Pancreas (tissue), 10 donors: Measurements from ENCODE around the gene NOD2. TPM values are rescaled to one million over a fixed set of nuclear protein-coding genes. Genes with fewer than 3 reads are reported as not detected.
A peak's percentile ranks its signal among the peaks of the same experiment; 100 is the strongest.

ENCODE experiments used
- ATAC-seq, 4 donors: fragments of 200-7000 bp; cut with Tn5 transposase; one replicate each; pipeline versions ENCODE4 v1.8.0 to v1.9.1; 2020; ENCODE audit warnings: mild to moderate bottlenecking in 4 of 4, moderate library complexity in 4 of 4
- DNase-seq, 6 donors: peaks; one replicate each; pipeline ENCODE4 v3.0.0-alpha.2; 2020
- FAIRE-seq: peaks from 2 replicates; lab custom pipeline; 2012; peaks lifted over from hg19 to GRCh38; lab: Jason Lieb, UNC
- H3K27ac ChIP-seq, 4 donors: fragments of 200-600 bp; sonication (generic); 1 replicate in 3 of 4; 2 replicates in 1 of 4; pipeline versions ENCODE4 v1.5.0 to v1.8.0; 2020
- H3K27me3 ChIP-seq, 4 donors: fragments of 200-600 bp; one replicate each; pipeline ENCODE4 v1.8.0; 2021
- H3K36me3 ChIP-seq, 3 donors: fragments of 200-600 bp; sonication (generic) in 1 of 3; one replicate each; pipeline versions ENCODE4 v1.5.0 to v1.8.0; 2020 to 2021
- H3K4me1 ChIP-seq, 3 donors: fragments of 200-600 bp; one replicate each; pipeline ENCODE4 v1.8.0; 2021
- H3K4me3 ChIP-seq, 4 donors: fragments of 200-600 bp; sonication (generic) in 2 of 4; one replicate each; pipeline versions ENCODE4 v1.5.0 to v1.8.0; 2020 to 2021
- H3K9me3 ChIP-seq, 4 donors: fragments of 200-600 bp; one replicate each; pipeline ENCODE4 v1.8.0; 2021
- WGBS, 2 donors: extraction: QIAGEN DNeasy Blood & Tissue Kit; methylation state at CpG; one replicate each; pipeline ENCODE4 v1.1.7; 2013; 5-methylcytosine and 5-hydroxymethylcytosine counted together
- intact Hi-C, 3 donors: fragments of 100-400 bp; cut with DNase I; formaldehyde crosslinking; loops; one replicate each; pipeline versions ENCODE4 v1.11.1 to v1.14.2; 2022
- polyA plus RNA-seq, 2 donors: library from polyadenylated mRNA; stranded (reverse); fragments of 200-250 nt; gene quantifications; one replicate each; pipeline ENCODE4 v1.2.3, GENCODE V29; 2013
- total RNA-seq, 6 donors: library from RNA; stranded (reverse); fragmentation: NEBNext Ultra II Directional in 4 of 6; extraction: Animal tissue kit (Norgen Biotek cat#: 25700) in 4 of 6; gene quantifications; one replicate each; pipeline versions ENCODE4 v1.2.1 to v1.2.4, GENCODE V29; 2021 to 2023
- TF ChIP-seq, protein P1 (sequence below), 4 donors: fragments of 200-600 bp; sonication (generic) in 3 of 4; IDR thresholded peaks; one replicate each; pipeline versions ENCODE4 v1.5.0 to v1.8.0; 2021; ENCODE audit warnings: antibody characterized with exemption in 4 of 4
- donor health status: healthy with polysubstance abuse.
- donor health status: DM: no; HTN: no; CAD: no; lungs with moderate emphysema.
- donor health status: DM: no; HTN: no; CAD: no.
- donor health status: control.
- donor health status: control.
- donor health status: Bipolar disorder and iron deficiency.
- donor health status: DM: yes; HTN: yes; CAD: no.
- donor health status: DM: no; HTN: no; CAD: no.
- donor health status: DM: no; HTN: no; CAD: no.
- donor health status: DM: yes; HTN: yes; CAD: no.

NOD2 gene
- total and polyA plus RNA-seq, 8 donors = 0.08 to 2.1 (median 0.27) TPM

DNA sequence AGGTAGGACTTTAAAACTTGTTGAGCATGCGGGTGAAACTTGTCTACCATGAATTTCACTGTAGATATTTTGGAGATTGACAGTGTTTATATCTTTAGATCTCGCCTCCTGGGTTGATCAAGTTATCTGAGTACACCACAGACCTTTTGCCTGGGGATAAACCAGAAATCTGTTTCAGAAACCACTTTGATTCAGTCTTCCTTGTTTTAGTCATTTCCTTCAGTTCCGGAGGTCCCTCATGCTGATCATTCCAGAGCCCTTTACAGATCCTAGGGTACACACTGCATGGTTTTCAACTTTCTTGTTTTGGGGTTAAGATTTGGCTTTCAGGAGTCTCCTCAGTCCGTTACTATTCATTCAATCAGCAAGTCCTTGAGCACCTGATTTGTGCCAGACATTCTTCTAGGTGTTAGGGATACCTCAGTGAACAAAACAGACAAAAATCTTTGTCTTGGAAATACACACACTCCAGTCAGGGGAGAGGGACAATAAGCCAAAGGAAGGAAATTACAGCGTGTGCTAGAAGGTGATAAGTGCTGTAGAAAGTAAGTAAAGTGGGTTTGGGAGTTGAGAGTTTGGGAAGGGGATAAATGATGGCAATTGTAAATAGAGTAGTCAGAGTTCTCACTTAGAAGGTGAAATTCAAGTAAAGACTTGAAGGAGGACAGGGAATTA is 12.2 kb downstream of the NOD2 start:
- intact Hi-C loops = no loop called here
- TF ChIP-seq, protein P1, sequence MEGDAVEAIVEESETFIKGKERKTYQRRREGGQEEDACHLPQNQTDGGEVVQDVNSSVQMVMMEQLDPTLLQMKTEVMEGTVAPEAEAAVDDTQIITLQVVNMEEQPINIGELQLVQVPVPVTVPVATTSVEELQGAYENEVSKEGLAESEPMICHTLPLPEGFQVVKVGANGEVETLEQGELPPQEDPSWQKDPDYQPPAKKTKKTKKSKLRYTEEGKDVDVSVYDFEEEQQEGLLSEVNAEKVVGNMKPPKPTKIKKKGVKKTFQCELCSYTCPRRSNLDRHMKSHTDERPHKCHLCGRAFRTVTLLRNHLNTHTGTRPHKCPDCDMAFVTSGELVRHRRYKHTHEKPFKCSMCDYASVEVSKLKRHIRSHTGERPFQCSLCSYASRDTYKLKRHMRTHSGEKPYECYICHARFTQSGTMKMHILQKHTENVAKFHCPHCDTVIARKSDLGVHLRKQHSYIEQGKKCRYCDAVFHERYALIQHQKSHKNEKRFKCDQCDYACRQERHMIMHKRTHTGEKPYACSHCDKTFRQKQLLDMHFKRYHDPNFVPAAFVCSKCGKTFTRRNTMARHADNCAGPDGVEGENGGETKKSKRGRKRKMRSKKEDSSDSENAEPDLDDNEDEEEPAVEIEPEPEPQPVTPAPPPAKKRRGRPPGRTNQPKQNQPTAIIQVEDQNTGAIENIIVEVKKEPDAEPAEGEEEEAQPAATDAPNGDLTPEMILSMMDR (IDR thresholded peaks at IDR 0.05) = no peak
- no peaks in the 10 kb centered on the region for H3K27me3 ChIP-seq
- no peaks in the 10 kb centered on the region for H3K4me1 ChIP-seq
- no peaks in the 10 kb centered on the region for H3K36me3 ChIP-seq
- no peak for ATAC-seq
- no peak overlapping the region for H3K4me3 ChIP-seq
- no peak overlapping the region for H3K27ac ChIP-seq
- H3K9me3 ChIP-seq = no peaks in the 10 kb centered on the region
- WGBS, 2 donors = 64 to 66% methylated on average over 5 of the region's 5 CpGs
- FAIRE-seq = no peak
- DNase-seq = no peak

DNA sequence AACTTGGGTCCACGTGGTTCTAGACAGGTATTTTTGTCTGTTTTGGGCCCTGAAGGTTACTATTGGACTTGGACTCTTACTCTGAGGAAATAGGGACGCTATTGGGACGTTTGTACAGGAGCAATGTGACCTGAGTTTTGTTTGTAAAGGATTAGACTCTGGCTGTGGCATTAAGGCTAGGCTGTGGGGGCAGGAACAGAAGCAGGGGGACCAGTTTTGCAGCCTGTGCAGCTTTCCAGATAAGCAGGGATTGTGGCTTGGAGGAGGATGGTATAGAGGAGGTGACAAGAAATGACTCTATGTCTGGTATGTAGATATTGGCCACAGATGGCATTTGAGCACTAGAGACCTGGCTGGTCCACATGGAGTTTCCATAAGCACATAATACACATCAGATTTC is 12.8 kb downstream of the NOD2 start:
- ATAC-seq = no peak
- Histone ChIP-seq H3K9me3 (no peaks in the 10 kb centered on the region), H3K27ac (no peak overlapping the region), H3K4me3 (no peak overlapping the region), H3K4me1 (no peaks in the 10 kb centered on the region), H3K27me3 (no peaks in the 10 kb centered on the region), H3K36me3 (no peaks in the 10 kb centered on the region)
- TF ChIP-seq, protein P1 (IDR thresholded peaks at IDR 0.05) = no peak
- no peak for DNase-seq
- FAIRE-seq = no peak
- intact Hi-C loops = no loop called here
- 34 to 41% methylated on average over 3 of the region's 3 CpGs for WGBS, 2 donors

DNA sequence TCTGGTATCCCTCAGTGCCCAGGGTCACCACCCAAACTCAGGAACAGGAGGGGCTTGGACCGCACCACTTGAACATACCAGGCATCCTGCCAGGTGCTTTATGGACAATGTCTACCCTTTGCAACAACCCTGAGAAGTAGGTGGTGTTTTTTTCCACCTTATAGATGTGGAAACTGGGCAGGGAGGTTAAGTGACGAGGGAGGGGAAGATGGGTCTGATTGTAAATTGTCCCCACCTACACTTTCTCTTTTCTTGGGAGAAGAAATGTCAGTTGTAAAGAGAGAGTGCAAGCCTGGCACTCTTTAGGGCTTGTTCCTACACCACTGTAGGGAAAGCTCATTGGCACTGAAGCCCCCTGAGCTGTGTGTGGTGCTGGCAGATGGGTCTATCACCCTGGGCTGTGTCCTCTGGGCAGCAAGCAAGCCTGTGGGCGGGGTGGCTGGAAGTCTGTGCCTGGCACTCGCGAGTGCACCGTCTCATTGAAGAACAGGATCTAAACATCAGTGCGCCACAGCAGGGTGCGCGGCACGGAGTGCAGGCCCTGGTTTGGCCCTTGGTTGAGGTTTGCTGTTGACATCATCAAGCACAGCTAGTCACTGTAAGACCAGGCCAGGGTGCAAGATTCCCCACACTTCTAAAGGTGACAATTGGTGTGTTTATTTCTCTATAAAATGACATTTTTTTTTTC is 15.1 kb downstream of the NOD2 start:
- WGBS, 2 donors = 75 to 83% methylated on average over 10 of the region's 10 CpGs
- Histone ChIP-seq H3K4me3 (no peak overlapping the region), H3K36me3 (no peaks in the 10 kb centered on the region), H3K27ac (no peak overlapping the region), H3K27me3 (no peaks in the 10 kb centered on the region), H3K4me1 (no peaks in the 10 kb centered on the region), H3K9me3 (no peaks in the 10 kb centered on the region)
- DNase-seq = no peak
- TF ChIP-seq, protein P1 (IDR thresholded peaks at IDR 0.05) = no peak
- ATAC-seq = peak in 1 of 4 donors; percentile 43
- FAIRE-seq = no peak
- intact Hi-C loops = no loop called here

DNA sequence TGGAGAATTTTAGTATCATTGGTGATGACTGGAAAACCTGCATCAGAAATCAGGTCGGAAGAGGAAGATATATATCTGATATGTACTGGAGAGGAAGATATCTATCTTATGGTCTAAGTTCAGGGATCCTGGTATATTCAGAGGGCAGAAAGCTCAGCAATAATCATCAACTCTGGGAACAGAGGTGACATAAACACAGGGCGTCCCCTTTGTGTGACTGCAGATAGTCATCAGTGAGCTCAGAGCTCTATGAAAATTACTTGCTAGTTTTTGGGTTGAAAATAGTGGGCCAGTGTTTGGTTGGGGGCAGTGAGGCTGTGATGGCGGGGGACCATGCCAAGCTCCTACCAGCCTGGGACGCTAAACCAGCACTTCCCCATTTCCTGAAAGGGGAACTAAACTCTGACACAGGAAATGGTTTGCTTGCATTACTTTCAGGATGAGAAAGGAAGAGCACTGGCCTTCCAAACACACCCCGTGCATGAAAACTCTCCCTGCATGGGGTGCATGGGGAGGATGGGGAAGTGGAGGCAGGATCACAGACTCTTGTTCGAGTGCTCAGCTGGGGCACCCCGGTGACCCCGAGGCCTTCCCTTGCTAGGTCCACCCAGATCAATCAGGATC is 15.8 kb downstream of the NOD2 start:
- Histone ChIP-seq H3K36me3 (no peaks in the 10 kb centered on the region), H3K4me3 (no peak overlapping the region), H3K9me3 (no peaks in the 10 kb centered on the region), H3K27me3 (no peaks in the 10 kb centered on the region), H3K4me1 (no peaks in the 10 kb centered on the region), H3K27ac (no peak overlapping the region)
- WGBS, 2 donors = 55 to 74% methylated on average over 8 of the region's 8 CpGs
- TF ChIP-seq, protein P1 (IDR thresholded peaks at IDR 0.05) = no peak
- peak in 1 of 6 donors; percentile 40 for DNase-seq
- ATAC-seq = peak in 2 of 4 donors; percentile 44 to 61
- FAIRE-seq = no peak
- intact Hi-C loops = no loop called here
